ENCODE results near the gene ZNF354C. TPM values are rescaled to one million over a fixed set of nuclear protein-coding genes. Genes with fewer than 3 reads are reported as not detected.

ZNF354C gene
- polyA plus RNA-seq, 3 donors: 0.25 to 0.48 (median 0.31) TPM

DNA sequence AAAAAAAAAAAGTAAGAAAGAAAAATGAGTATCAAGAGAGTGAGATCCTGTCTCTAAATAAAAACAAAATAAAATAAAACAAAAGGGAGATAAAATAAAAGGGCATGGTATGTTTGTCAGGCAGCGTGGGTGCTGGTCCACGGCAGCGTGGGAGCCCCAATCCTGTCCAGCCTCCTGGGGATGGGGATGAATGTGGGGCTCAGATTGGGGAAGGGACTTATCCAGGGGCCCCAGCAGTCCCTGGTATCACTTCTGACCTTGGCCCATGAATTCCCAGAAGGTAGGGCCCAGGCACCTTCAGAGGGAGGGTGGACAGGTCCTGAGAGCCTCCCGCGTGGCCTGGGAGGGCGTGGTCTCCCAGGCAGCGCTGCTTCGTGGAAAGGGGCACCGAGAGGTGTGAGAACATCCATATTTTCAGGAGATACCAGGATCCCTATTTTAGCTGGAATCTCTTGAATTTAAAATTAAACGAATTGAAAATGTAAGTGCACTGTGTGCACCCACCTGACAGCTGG, 71.2 kb downstream of the ZNF354C start:
- Histone ChIP-seq H3K79me2 (ENCODE audit: insufficient read depth, low read length) (no peaks in the 10 kb centered on the region), H4K20me1 (ENCODE audit: insufficient read depth, low read length) (no peaks in the 10 kb centered on the region), H3K4me1 (ENCODE audit: control insufficient read depth in 1 of 2, insufficient read depth in 2 of 2, low read length in 2 of 2) (no peaks in the 10 kb centered on the region), H3K36me3 (replicated peaks in 1 of 2; ENCODE audit: control insufficient read depth in 1 of 2, insufficient read depth in 2 of 2, low read length in 2 of 2) (no peaks in the 10 kb centered on the region), H3K4me2 (replicated peaks; ENCODE audit: extremely low read depth, low read length, poor library complexity, severe bottlenecking) (no peak overlapping the region), H3K4me3 (replicated peaks in 1 of 3; ENCODE audit: low read depth in 2 of 3, low read length in 3 of 3) (no peak overlapping the region), H3K9ac (ENCODE audit: insufficient read depth, low read length, poor library complexity, severe bottlenecking) (no peak overlapping the region), H2AFZ (ENCODE audit: insufficient read depth, low read depth, low read length, poor library complexity, severe bottlenecking) (no peak overlapping the region), H3K27me3 (ENCODE audit: control insufficient read depth in 2 of 2, insufficient read depth in 2 of 2, low read length in 2 of 2) (no peaks in the 10 kb centered on the region), H3K9me3 (replicated peaks in 1 of 2; ENCODE audit: control insufficient read depth in 1 of 2, insufficient read depth in 1 of 2, low read length in 2 of 2) (peaks cover 19 to 58% of the 10 kb centered on the region in 2 donors), H3K27ac (ENCODE audit: low read depth in 1 of 2, low read length in 2 of 2) (no peak overlapping the region)
- Mint-ChIP-seq H3K27me3 (ENCODE audit: low read depth in 3 of 3) (peaks cover 0 to 2% (median 2%) of the 10 kb centered on the region in 3 donors), H3K27ac (no peak overlapping the region), H3K4me3 (no peak overlapping the region), H3K4me1 (no peaks in the 10 kb centered on the region), H3K9me3 (peaks cover 23 to 68% (median 55%) of the 10 kb centered on the region in 7 donors), H3K36me3 (no peaks in the 10 kb centered on the region)
- DNase-seq: no peak
- intact Hi-C loops (cut with micrococcal nuclease): no loop called here
- WGBS (ENCODE audit: insufficient coverage): 95% methylated on average over 10 of the region's 10 CpGs
- TF ChIP-seq, protein P1, sequence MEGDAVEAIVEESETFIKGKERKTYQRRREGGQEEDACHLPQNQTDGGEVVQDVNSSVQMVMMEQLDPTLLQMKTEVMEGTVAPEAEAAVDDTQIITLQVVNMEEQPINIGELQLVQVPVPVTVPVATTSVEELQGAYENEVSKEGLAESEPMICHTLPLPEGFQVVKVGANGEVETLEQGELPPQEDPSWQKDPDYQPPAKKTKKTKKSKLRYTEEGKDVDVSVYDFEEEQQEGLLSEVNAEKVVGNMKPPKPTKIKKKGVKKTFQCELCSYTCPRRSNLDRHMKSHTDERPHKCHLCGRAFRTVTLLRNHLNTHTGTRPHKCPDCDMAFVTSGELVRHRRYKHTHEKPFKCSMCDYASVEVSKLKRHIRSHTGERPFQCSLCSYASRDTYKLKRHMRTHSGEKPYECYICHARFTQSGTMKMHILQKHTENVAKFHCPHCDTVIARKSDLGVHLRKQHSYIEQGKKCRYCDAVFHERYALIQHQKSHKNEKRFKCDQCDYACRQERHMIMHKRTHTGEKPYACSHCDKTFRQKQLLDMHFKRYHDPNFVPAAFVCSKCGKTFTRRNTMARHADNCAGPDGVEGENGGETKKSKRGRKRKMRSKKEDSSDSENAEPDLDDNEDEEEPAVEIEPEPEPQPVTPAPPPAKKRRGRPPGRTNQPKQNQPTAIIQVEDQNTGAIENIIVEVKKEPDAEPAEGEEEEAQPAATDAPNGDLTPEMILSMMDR (IDR thresholded peaks at IDR 0.05): no peak

DNA sequence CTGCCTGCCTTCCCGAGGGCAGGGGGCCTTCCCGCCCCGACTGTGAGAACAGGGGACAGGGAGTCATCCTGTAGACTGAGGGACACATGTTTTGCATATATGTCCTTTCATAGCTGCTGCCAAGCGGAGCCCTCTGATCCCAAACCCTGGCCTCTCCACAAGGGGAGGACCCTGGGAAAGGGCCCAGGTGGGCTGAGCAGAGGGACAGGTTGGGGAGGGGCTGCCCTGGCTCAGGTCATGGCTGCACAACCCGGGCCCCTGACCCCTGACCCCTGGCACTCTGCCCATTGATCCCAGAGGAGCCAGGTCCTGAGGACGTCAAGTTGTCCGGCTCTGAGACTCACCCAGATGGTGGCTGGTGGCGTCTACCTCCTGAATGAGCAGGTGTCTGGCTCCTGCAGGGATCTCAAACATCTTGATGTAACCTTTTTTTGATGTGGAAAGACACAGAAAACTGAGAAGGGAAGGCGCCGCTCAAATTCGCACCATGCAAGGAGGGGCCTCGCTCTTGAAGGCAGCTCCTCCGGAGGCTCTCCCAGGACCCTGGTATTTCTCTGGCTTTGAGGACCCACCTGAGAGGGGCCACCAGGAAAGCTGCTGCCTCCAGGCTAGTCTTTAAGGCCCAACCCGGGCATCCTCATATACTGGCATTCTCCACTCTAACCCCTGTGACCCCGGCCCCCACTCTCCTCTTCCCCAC, 71.9 kb downstream of the ZNF354C start:
- intact Hi-C loops (cut with micrococcal nuclease): no loop called here

More for the DNA sequence above, 71.9 kb downstream of the ZNF354C start:
- Histone ChIP-seq H2AFZ (ENCODE audit: insufficient read depth, low read depth, low read length, poor library complexity, severe bottlenecking) (no peak overlapping the region), H3K27ac (ENCODE audit: low read depth in 1 of 2, low read length in 2 of 2) (no peak overlapping the region), H3K9ac (ENCODE audit: insufficient read depth, low read length, poor library complexity, severe bottlenecking) (no peak overlapping the region), H3K4me3 (replicated peaks in 1 of 3; ENCODE audit: low read depth in 2 of 3, low read length in 3 of 3) (no peak overlapping the region), H4K20me1 (ENCODE audit: insufficient read depth, low read length) (no peaks in the 10 kb centered on the region), H3K9me3 (replicated peaks in 1 of 2; ENCODE audit: control insufficient read depth in 1 of 2, insufficient read depth in 1 of 2, low read length in 2 of 2) (peaks cover 13 to 51% of the 10 kb centered on the region in 2 donors), H3K79me2 (ENCODE audit: insufficient read depth, low read length) (no peaks in the 10 kb centered on the region), H3K27me3 (ENCODE audit: control insufficient read depth in 2 of 2, insufficient read depth in 2 of 2, low read length in 2 of 2) (no peaks in the 10 kb centered on the region), H3K4me1 (ENCODE audit: control insufficient read depth in 1 of 2, insufficient read depth in 2 of 2, low read length in 2 of 2) (no peaks in the 10 kb centered on the region), H3K4me2 (replicated peaks; ENCODE audit: extremely low read depth, low read length, poor library complexity, severe bottlenecking) (no peak overlapping the region), H3K36me3 (replicated peaks in 1 of 2; ENCODE audit: control insufficient read depth in 1 of 2, insufficient read depth in 2 of 2, low read length in 2 of 2) (no peaks in the 10 kb centered on the region)
- whole genome bisulfite sequencing (ENCODE audit: insufficient coverage): 90% methylated on average over 15 of the region's 15 CpGs
- Mint-ChIP-seq H3K4me1 (no peaks in the 10 kb centered on the region), H3K27me3 (ENCODE audit: low read depth in 3 of 3) (peaks cover 0 to 2% (median 2%) of the 10 kb centered on the region in 3 donors), H3K4me3 (no peak overlapping the region), H3K27ac (no peak overlapping the region), H3K36me3 (no peaks in the 10 kb centered on the region), H3K9me3 (peaks cover 18 to 62% (median 50%) of the 10 kb centered on the region in 7 donors)
- DNase-seq: no peak
- TF ChIP-seq, protein P1 (IDR thresholded peaks at IDR 0.05): no peak

Data from CD14-positive monocyte (primary cell).